ENCODE results near the gene SPACA5.
"Not testable (repeated sequence)": the region's sequence is repeated elsewhere in the genome, so short reads cannot be mapped to it uniquely, and the experiment has no call there.

Gene SPACA5

GRCh38 chrX:48021026-48021900 lies 14.5 kb downstream of the SPACA5 start:
- peak; percentile 76 for DNase-seq (ENCODE audit: low read depth)

GRCh38 chrX:48022100-48022499 lies 15.3 kb downstream of the SPACA5 start:
- DNase-seq (ENCODE audit: low read depth) = no peak

GRCh38 chrX:48022738-48023137 lies 15.9 kb downstream of the SPACA5 start:
- no peak for DNase-seq (ENCODE audit: low read depth)

- peak; percentile 37 for DNase-seq (ENCODE audit: low read depth)
These were observed 18.8 kb downstream of the SPACA5 start for GRCh38 chrX:48025561-48025960.

GRCh38 chrX:48027545-48027944 lies 20.8 kb downstream of the SPACA5 start:
- not testable (repeated sequence) for DNase-seq (ENCODE audit: low read depth)

GRCh38 chrX:48028091-48028490 lies 21.3 kb downstream of the SPACA5 start:
- no peak for DNase-seq (ENCODE audit: low read depth)

GRCh38 chrX:48030237-48030636 lies 23.4 kb downstream of the SPACA5 start:
- DNase-seq (ENCODE audit: low read depth) = no peak

GRCh38 chrX:48030641-48031173 lies 23.9 kb downstream of the SPACA5 start:
- DNase-seq (ENCODE audit: low read depth) = not testable (repeated sequence)

GRCh38 chrX:48035891-48036290 lies 29.1 kb downstream of the SPACA5 start:
- no peak for DNase-seq (ENCODE audit: low read depth)

- DNase-seq (ENCODE audit: low read depth) = no peak
These were observed 36.3 kb downstream of the SPACA5 start for GRCh38 chrX:48043056-48043455.

- DNase-seq (ENCODE audit: low read depth) = no peak
These were observed 38.9 kb downstream of the SPACA5 start for GRCh38 chrX:48045410-48046311.

GRCh38 chrX:48046846-48047245 lies 40.1 kb downstream of the SPACA5 start:
- DNase-seq (ENCODE audit: low read depth) = no peak

- no peak for DNase-seq (ENCODE audit: low read depth)
These were observed 52.0 kb downstream of the SPACA5 start for GRCh38 chrX:48058621-48059295.

- DNase-seq (ENCODE audit: low read depth) = no peak
These were observed 52.5 kb downstream of the SPACA5 start for GRCh38 chrX:48059296-48059639.

Measured in CMK (cell line).